DOHH2 (cell line): ENCODE results near the gene MLXIP.

Experiments used
- CTCF ChIP-seq: fragments of 200-600 bp; sonication (generic); IDR thresholded peaks from one replicate; pipeline ENCODE4 v1.5.1; 2014; ENCODE audit warnings: antibody characterized with exemption, mild to moderate bottlenecking, low read depth, low read length; ENCODE audit not compliant: poor library complexity, severe bottlenecking
- EZH2phosphoT487 ChIP-seq: fragments of 200-600 bp; sonication (generic); IDR thresholded peaks from 2 replicates; pipeline ENCODE4 v1.6.1; 2017; ENCODE audit warnings: borderline replicate concordance, mild to moderate bottlenecking, antibody characterized with exemption, low read length, moderate library complexity, mixed read lengths

DNA sequence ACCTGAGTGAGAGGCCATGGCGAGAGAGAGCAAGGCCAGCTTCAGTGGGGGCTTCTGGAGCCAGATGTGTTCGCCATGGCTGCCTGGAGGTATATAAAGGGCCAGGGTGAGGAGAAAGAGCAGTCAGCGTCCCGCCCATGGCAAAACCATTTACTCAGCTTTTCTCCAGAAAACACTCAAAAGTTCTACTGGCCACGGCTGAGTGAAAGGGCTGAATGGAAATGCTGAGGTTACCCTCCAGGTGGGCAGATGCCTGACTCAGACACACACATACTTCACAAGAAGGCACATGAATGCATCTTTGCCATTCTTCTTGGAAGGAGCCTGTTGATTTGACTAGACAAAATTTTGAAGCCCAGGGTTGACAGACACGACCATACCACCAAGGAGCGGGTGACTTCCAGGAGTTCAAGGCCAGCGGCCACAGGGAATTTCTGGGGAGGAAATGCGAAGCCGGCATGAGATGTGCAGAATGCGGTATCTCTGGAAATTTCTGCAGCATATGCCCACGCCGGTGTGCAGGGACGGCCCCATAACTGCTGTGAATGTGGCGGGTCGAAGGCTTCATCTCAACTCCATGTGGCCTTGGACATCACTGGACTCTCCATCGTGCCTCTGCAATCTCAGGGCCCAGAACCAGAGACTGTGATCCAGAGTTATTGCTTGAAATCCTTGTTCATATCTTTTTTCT lies 95.7 kb downstream of the MLXIP start, which contains the start of gene IL31:
- TF ChIP-seq CTCF (no peak), EZH2phosphoT487 (no peak)
